ENCODE measurements around the gene FREY1. TPM values are rescaled to one million over a fixed set of nuclear protein-coding genes. Genes with fewer than 3 reads are reported as not detected.

Gene FREY1
- total and polyA plus RNA-seq, 2 of the 4 experiments (the other 2 are of a cell fraction) = 0.21 TPM; not detected in 1

DNA sequence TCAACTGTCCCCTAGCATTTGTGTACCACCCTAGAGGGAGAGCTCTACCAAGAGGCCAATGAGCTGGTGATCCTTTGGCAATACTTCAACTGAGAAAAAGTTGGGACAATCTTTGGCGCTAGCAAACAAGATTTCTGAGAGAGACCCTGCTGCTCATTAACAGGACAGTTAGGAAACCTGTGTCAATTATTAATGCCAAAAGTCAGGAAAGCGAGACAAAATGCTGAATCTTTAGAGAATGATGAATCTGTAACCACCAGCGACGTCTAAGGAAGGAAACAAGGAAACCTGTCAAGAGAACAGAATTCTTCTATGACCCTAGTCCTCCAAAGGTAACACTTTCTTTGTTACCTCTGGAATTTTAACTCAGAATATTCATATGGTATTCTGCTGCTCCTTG is 35.3 kb upstream of the FREY1 start:
- dilution Hi-C loops (cut with HindIII; ENCODE audit: low sequenced_read_pairs, unreplicated experiment) = no loop called here
- Histone ChIP-seq H3K9me1 (ENCODE audit: insufficient read depth, low read length) (no peaks in the 10 kb centered on the region), H3K36me3 (ENCODE audit: control insufficient read depth, insufficient read depth, low read length) (peaks cover 37% of the 10 kb centered on the region), H2BK120ac (ENCODE audit: low read depth, low read length) (no peak overlapping the region), H3K4me2 (ENCODE audit: low read depth, low read length) (no peak overlapping the region), H3K9ac (ENCODE audit: low read depth, low read length) (no peak overlapping the region), H3K14ac (replicated peaks; ENCODE audit: low read depth, low read length) (no peak overlapping the region), H4K8ac (ENCODE audit: low read depth in 2 of 2, low read length in 2 of 2) (no peak overlapping the region), H2BK15ac (ENCODE audit: low read depth, low read length) (no peak overlapping the region), H3K4me1 (ENCODE audit: control insufficient read depth, insufficient read depth, low read length) (no peaks in the 10 kb centered on the region), H3K18ac (ENCODE audit: low read depth, low read length) (no peak overlapping the region), H3K4ac (ENCODE audit: low read depth, low read length) (no peak overlapping the region), H2BK20ac (ENCODE audit: low read depth, low read length) (no peak overlapping the region), H3K56ac (ENCODE audit: extremely low read depth, insufficient read depth, low read length) (no peak overlapping the region), H3K4me3 (ENCODE audit: insufficient read depth, low read depth, low read length) (no peak overlapping the region), H4K20me1 (ENCODE audit: insufficient read depth, low read length) (no peaks in the 10 kb centered on the region), H3K27ac (ENCODE audit: insufficient read depth, low read length) (no peak overlapping the region), H2AK9ac (replicated peaks; ENCODE audit: low read depth, low read length, poor library complexity) (no peak overlapping the region), H3K27me3 (ENCODE audit: control insufficient read depth, insufficient read depth, low read length) (no peaks in the 10 kb centered on the region), H3K23ac (ENCODE audit: low read depth, low read length) (no peak overlapping the region), H2BK5ac (ENCODE audit: low read depth, low read length, poor library complexity, severe bottlenecking) (no peak overlapping the region), H3K79me1 (ENCODE audit: low read depth in 1 of 2, low read length in 2 of 2) (no peaks in the 10 kb centered on the region), H4K5ac (ENCODE audit: low read depth, low read length) (no peak overlapping the region), H3K9me3 (ENCODE audit: control insufficient read depth, insufficient read depth, low read length) (no peaks in the 10 kb centered on the region), H2AK5ac (ENCODE audit: low read depth, low read length) (no peak overlapping the region), H4K91ac (ENCODE audit: insufficient read depth, low read depth, low read length) (no peak overlapping the region), H2AFZ (replicated peaks; ENCODE audit: low read length, poor library complexity) (no peak overlapping the region)
- intact Hi-C loops (cut with micrococcal nuclease) = no loop called here
- in situ Hi-C loops (cut with MboI; ENCODE audit: low sequenced_read_pairs) = no loop called here
- TF ChIP-seq MAZ (IDR thresholded peaks at IDR 0.05; ENCODE audit: borderline replicate concordance, low read depth, low read length) (no peak), CTCF (conservative IDR thresholded peaks at IDR 0.05; ENCODE audit: low read depth, low read length) (no peak), FOS (IDR thresholded peaks at IDR 0.05; ENCODE audit: low read depth, low read length) (no peak), RAD21 (IDR thresholded peaks at IDR 0.05; ENCODE audit: low read length) (no peak), CHD1 (IDR thresholded peaks at IDR 0.05; ENCODE audit: low read depth, low read length) (no peak), NFE2L2 (IDR thresholded peaks at IDR 0.05; ENCODE audit: low read depth, low read length) (no peak), POLR2A (IDR thresholded peaks at IDR 0.05; ENCODE audit: low read depth, low read length) (no peak), SMC3 (IDR thresholded peaks at IDR 0.05; ENCODE audit: low read depth, low read length) (no peak), CEBPB (IDR thresholded peaks at IDR 0.05; ENCODE audit: low read depth, low read length) (no peak)
- no TSS peak for BruUV-seq (replicated peaks)
- POLR2A ChIA-PET (ENCODE audit: unreplicated experiment) = no interaction called here
- WGBS, 2 experiments (ENCODE audit: extremely low coverage in 2 of 2, insufficient read length in 1 of 2) = 91% methylated on average over 1 of the region's 4 CpGs; no CpG with 5 or more reads in 1 of the 2 experiments
- no peak for ATAC-seq (ENCODE audit: low read depth)
- CTCF ChIA-PET = interaction anchor here (0.8 to 0.9 kb wide), 2 partner anchors 9 to 13 kb away, joined by 3 read pairs; no protein-coding TSS in a partner anchor
- DNase-seq = no peak
